NCI-H510A (cell line): ENCODE results near the gene ECEL1.
"Not testable (repeated sequence)": the region's sequence is repeated elsewhere in the genome, so short reads cannot be mapped to it uniquely, and the experiment has no call there.

Experiments
- DNase-seq: peaks from one replicate; lab custom pipeline; 2025; lab: John Stamatoyannopoulos, UW

ECEL1 gene

GRCh38 chr2:232441147-232441651, 46.4 kb downstream of the ECEL1 start:
- DNase-seq = no peak

- DNase-seq = peak; percentile 66
Observed at GRCh38 chr2:232440220-232441018, 47.2 kb downstream of the ECEL1 start.

GRCh38 chr2:232439758-232440135, 47.9 kb downstream of the ECEL1 start:
- DNase-seq = no peak

- no peak for DNase-seq
Observed at GRCh38 chr2:232438951-232439757, 48.5 kb downstream of the ECEL1 start.

GRCh38 chr2:232438091-232438490, 49.5 kb downstream of the ECEL1 start:
- DNase-seq = no peak

GRCh38 chr2:232437195-232437571, 50.5 kb downstream of the ECEL1 start:
- no peak for DNase-seq

- DNase-seq = no peak
Observed at GRCh38 chr2:232436381-232437194, 51.0 kb downstream of the ECEL1 start.

GRCh38 chr2:232435805-232436204, 51.8 kb downstream of the ECEL1 start:
- no peak for DNase-seq

- DNase-seq = no peak
Observed at GRCh38 chr2:232435375-232435648, 52.3 kb downstream of the ECEL1 start.

GRCh38 chr2:232434563-232435374, 52.9 kb downstream of the ECEL1 start:
- DNase-seq = no peak

GRCh38 chr2:232434091-232434490, 53.5 kb downstream of the ECEL1 start:
- DNase-seq = no peak

GRCh38 chr2:232433622-232434021, 54.0 kb downstream of the ECEL1 start:
- DNase-seq = not testable (repeated sequence)

GRCh38 chr2:232432598-232433184, 54.9 kb downstream of the ECEL1 start:
- no peak for DNase-seq

- DNase-seq = no peak
Observed at GRCh38 chr2:232431705-232432590, 55.7 kb downstream of the ECEL1 start.
